Measurements from ENCODE around the gene ITGB4.

DNA sequence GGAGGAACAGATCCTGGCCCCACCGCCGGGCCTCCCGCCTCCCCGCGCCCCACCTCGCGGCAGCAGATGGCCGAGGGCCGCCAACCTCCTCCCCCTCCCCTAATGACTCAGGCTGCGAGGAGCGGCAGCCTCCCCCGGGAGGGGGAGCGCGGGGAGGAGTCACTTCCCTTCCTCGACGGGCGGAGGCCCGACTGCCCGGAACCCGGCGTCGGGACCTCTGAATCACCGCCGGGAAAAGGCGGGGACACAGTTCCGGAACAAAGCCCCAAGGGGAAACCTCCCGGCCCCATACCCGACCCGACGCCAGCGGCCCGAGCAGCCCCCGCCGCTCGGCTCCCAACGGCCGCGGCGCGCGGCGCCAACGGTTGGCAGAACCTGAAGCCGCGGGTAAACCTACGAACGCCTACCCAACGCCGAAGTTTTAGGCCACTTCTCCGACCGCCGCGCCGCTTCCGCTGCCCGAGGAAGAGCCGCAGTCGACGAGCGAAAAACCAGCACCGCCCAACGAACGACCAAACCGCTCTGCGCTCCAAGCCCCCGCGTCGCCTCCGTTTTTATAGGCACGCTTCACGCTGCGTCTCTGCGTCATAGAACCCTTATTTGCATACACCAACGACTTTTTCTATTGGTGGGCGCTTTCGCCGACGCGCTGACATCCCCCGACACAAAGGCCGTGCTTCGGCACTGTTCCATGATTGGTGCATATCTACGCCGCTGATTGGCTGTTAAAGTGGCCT lies 58.2 kb downstream of the ITGB4 start:
- TF ChIP-seq, protein P1, sequence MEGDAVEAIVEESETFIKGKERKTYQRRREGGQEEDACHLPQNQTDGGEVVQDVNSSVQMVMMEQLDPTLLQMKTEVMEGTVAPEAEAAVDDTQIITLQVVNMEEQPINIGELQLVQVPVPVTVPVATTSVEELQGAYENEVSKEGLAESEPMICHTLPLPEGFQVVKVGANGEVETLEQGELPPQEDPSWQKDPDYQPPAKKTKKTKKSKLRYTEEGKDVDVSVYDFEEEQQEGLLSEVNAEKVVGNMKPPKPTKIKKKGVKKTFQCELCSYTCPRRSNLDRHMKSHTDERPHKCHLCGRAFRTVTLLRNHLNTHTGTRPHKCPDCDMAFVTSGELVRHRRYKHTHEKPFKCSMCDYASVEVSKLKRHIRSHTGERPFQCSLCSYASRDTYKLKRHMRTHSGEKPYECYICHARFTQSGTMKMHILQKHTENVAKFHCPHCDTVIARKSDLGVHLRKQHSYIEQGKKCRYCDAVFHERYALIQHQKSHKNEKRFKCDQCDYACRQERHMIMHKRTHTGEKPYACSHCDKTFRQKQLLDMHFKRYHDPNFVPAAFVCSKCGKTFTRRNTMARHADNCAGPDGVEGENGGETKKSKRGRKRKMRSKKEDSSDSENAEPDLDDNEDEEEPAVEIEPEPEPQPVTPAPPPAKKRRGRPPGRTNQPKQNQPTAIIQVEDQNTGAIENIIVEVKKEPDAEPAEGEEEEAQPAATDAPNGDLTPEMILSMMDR (IDR thresholded peaks at IDR 0.05 in 2 of 3, conservative IDR thresholded peaks at IDR 0.05 in 1 of 3; ENCODE audit: control insufficient read depth in 2 of 3, extremely low read depth in 1 of 3, insufficient read depth in 1 of 3, low read depth in 3 of 3, low read length in 3 of 3), result no peak
- TF ChIP-seq EP300 (IDR thresholded peaks at IDR 0.05; ENCODE audit: borderline replicate concordance in 1 of 2, control insufficient read depth in 1 of 2, low read depth in 2 of 2, low read length in 2 of 2), result peak in 1 of 2 experiments; percentile 24; a peak in 1 of 4 replicates
- no peak for TF ChIP-seq EZH2 (IDR thresholded peaks at IDR 0.05; ENCODE audit: borderline replicate concordance, control insufficient read depth, low read depth, low read length)
- TF ChIP-seq IRF4 (IDR thresholded peaks at IDR 0.05; ENCODE audit: low read depth, low read length), result peak; percentile 60; the same call in 1 of the 2 replicates
- no peak for TF ChIP-seq RAD21 (IDR thresholded peaks at IDR 0.05; ENCODE audit: insufficient read depth, low read depth, low read length)
- TF ChIP-seq NR2F1 (conservative IDR thresholded peaks at IDR 0.05), result peak; percentile 69
